Mesothelial cell of epicardium (in vitro differentiated cells): ENCODE measurements around the gene C19orf53. TPM values are rescaled to one million over a fixed set of nuclear protein-coding genes. Genes with fewer than 3 reads are reported as not detected.
"Not testable (repeated sequence)": the region's sequence is repeated elsewhere in the genome, so short reads cannot be mapped to it uniquely, and the experiment has no call there.

Source experiments
- DNase-seq, 2 experiments: peaks; one replicate each; pipeline ENCODE4 v3.0.0; 2021; ENCODE audit warnings: low spot score in 2 of 2; ENCODE audit not compliant: unreplicated experiment in 2 of 2
- H3K27ac Mint-ChIP-seq: 2 replicates; pipeline ENCODE4 v1.8.0; 2021; ENCODE audit warnings: mixed read lengths
- H3K27me3 Mint-ChIP-seq: 2 replicates; pipeline ENCODE4 v1.8.0; 2021; ENCODE audit warnings: low read depth, mixed read lengths
- H3K36me3 Mint-ChIP-seq: 2 replicates; pipeline ENCODE4 v1.8.0; 2021; ENCODE audit warnings: mixed read lengths
- H3K4me1 Mint-ChIP-seq: 2 replicates; pipeline ENCODE4 v1.8.0; 2021; ENCODE audit warnings: mixed read lengths
- H3K4me3 Mint-ChIP-seq: 2 replicates; pipeline ENCODE4 v1.8.0; 2021; ENCODE audit warnings: mild to moderate bottlenecking, moderate library complexity, mixed read lengths
- H3K9me3 Mint-ChIP-seq: 2 replicates; pipeline ENCODE4 v1.8.0; 2021; ENCODE audit warnings: mixed read lengths
- total RNA-seq: library from RNA; stranded (reverse); gene quantifications from 3 replicates; pipeline ENCODE4 v1.2.1, GENCODE V29; 2021
- TF ChIP-seq, protein P1 (sequence below): fragments of 200-600 bp; sonication (generic); IDR thresholded peaks from one replicate; pipeline ENCODE4 v1.5.0; 2021; ENCODE audit warnings: antibody characterized with exemption; ENCODE audit not compliant: unreplicated experiment

The C19orf53 gene
- total RNA-seq, 1 donor from 2014 or later = 68.9 TPM

DNA sequence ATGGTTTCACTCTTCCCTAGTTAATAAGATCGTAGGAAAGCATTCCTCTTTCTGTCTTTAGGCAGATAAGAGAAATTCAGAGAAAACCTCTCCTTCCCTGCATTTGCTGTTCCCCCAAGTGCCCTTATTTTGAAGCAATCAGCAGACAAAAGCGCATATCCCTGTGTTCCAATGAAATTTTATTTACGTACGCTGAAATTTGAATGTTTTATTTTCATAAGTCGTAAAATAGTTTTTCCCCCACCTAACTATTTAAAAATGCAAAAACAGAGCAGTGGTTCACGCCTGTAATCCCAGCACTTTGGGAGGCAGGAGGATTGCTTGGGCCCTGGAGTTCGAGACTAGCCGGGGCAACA, 27.2 kb upstream of the C19orf53 start:
- H3K9me3 Mint-ChIP-seq = peaks cover 6% of the 10 kb centered on the region

DNA sequence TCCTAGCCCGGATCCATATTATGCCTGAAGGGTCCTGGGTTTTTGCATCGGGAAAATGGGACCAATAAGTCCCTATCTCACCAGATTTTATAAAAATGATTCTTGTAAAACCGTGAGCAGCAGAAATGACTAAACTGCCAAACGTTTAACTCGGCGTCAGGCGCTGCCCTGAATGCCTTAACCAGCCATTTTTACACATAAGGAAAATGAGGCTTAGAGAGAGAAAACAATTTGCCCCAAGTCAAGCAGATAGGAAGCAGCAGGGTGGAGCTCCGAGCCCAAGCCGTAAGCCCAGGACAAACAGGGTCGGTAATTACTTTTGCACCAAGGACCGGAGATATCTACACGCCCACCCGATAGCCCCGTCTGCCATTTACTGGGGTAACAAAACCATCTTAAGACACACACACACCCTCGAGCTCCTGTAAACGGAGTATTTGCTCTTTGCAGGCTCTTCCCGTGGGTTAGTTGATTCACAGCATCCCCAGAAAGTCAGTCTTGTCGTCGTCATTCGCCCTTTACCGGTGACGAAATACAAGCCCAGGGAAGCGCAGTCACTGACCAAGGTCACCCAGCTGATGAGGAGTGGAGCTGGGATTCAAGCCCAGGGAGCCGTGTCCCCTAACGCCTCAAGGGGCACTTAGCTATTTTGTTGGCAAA, 26.0 kb upstream of the C19orf53 start:
- peak overlapping the region; percentile 86 for H3K4me3 Mint-ChIP-seq
- peaks cover 6% of the 10 kb centered on the region for H3K9me3 Mint-ChIP-seq
- H3K27ac Mint-ChIP-seq = peak overlapping the region; percentile 97
- H3K27me3 Mint-ChIP-seq = no peaks in the 10 kb centered on the region
- TF ChIP-seq, protein P1, sequence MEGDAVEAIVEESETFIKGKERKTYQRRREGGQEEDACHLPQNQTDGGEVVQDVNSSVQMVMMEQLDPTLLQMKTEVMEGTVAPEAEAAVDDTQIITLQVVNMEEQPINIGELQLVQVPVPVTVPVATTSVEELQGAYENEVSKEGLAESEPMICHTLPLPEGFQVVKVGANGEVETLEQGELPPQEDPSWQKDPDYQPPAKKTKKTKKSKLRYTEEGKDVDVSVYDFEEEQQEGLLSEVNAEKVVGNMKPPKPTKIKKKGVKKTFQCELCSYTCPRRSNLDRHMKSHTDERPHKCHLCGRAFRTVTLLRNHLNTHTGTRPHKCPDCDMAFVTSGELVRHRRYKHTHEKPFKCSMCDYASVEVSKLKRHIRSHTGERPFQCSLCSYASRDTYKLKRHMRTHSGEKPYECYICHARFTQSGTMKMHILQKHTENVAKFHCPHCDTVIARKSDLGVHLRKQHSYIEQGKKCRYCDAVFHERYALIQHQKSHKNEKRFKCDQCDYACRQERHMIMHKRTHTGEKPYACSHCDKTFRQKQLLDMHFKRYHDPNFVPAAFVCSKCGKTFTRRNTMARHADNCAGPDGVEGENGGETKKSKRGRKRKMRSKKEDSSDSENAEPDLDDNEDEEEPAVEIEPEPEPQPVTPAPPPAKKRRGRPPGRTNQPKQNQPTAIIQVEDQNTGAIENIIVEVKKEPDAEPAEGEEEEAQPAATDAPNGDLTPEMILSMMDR = no peak
- peaks cover 15% of the 10 kb centered on the region for H3K4me1 Mint-ChIP-seq
- DNase-seq = no peak
- peaks cover 6% of the 10 kb centered on the region for H3K36me3 Mint-ChIP-seq

More for the DNA sequence above, 27.2 kb upstream of the C19orf53 start:
- TF ChIP-seq, protein P1 = no peak
- no peaks in the 10 kb centered on the region for H3K27me3 Mint-ChIP-seq
- H3K4me1 Mint-ChIP-seq = peaks cover 15% of the 10 kb centered on the region
- DNase-seq = no peak
- H3K4me3 Mint-ChIP-seq = peak overlapping the region; percentile 86
- peaks cover 5% of the 10 kb centered on the region for H3K36me3 Mint-ChIP-seq
- H3K27ac Mint-ChIP-seq = peak overlapping the region; percentile 59

DNA sequence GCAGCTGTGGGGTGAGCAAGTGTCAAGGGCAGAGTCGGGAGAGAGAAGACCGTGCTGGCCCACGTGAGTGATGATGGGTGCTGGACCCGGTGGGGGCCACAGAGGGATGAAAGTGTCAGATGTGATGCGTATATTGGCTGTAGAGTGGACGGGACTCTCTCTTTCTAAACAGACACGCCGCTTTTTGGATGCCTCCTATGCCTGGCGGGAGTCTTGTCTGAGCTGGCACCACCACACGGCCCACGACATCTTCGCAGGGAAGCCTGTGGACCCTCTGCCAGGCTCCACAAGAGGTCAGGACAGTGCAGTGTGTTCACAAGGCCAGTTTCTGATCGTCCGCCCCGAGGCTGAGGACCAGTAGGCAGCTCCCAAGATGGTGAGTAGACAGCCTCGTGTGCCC, 22.8 kb upstream of the C19orf53 start:
- TF ChIP-seq, protein P1 = no peak
- DNase-seq = no peak
- Mint-ChIP-seq H3K4me1 (peaks cover 15% of the 10 kb centered on the region), H3K27ac (no peak overlapping the region), H3K4me3 (no peak overlapping the region), H3K36me3 (peaks cover 21% of the 10 kb centered on the region), H3K9me3 (peaks cover 6% of the 10 kb centered on the region), H3K27me3 (no peaks in the 10 kb centered on the region)

DNA sequence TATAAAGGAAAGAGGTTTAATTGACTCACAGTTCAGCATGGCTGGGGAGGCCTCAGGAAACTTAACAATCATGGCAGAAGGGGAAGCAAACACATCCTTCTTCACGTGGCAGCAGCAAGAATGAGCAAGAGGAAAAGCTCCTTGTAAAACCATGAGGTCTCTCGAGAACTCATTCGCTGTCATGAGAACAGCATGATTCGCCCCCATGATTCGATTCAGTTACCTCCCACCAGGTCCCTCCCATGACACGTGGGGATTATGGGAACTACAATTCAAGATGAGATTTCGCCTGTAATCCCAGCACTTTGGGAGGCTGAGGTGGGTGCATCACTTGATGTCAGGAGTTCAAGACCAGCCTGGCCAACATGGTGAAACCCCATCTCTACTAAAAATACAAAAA, 20.6 kb upstream of the C19orf53 start:
- H3K4me3 Mint-ChIP-seq, H3K4me1 Mint-ChIP-seq, H3K27me3 Mint-ChIP-seq, DNase-seq, H3K27ac Mint-ChIP-seq, H3K9me3 Mint-ChIP-seq: not testable (repeated sequence)
- peaks cover 34% of the 10 kb centered on the region for H3K36me3 Mint-ChIP-seq

DNA sequence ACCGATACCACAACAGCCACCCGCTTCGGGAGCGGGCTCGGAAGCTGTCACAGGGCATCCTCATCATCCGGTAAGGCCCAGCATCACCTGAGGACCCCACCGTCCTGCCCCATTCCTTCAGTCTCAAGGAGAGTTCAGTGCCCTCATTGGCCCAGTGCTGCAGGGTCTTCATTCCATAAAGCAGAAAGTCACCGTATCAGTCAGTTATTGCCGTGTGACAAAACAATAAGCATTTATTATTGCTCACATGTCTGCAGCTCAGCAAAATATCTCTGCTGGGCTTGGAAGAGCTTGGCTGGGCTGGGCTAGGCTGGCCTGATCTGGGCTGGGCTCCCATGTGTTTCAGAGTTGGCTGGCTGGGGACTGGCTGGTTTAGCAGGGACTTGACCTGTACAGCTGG, 18.0 kb upstream of the C19orf53 start:
- Mint-ChIP-seq H3K36me3 (peaks cover 33% of the 10 kb centered on the region), H3K27me3 (no peaks in the 10 kb centered on the region), H3K4me1 (no peaks in the 10 kb centered on the region), H3K27ac (no peak overlapping the region), H3K4me3 (no peak overlapping the region), H3K9me3 (no peaks in the 10 kb centered on the region)
- DNase-seq = no peak
- TF ChIP-seq, protein P1 = no peak

DNA sequence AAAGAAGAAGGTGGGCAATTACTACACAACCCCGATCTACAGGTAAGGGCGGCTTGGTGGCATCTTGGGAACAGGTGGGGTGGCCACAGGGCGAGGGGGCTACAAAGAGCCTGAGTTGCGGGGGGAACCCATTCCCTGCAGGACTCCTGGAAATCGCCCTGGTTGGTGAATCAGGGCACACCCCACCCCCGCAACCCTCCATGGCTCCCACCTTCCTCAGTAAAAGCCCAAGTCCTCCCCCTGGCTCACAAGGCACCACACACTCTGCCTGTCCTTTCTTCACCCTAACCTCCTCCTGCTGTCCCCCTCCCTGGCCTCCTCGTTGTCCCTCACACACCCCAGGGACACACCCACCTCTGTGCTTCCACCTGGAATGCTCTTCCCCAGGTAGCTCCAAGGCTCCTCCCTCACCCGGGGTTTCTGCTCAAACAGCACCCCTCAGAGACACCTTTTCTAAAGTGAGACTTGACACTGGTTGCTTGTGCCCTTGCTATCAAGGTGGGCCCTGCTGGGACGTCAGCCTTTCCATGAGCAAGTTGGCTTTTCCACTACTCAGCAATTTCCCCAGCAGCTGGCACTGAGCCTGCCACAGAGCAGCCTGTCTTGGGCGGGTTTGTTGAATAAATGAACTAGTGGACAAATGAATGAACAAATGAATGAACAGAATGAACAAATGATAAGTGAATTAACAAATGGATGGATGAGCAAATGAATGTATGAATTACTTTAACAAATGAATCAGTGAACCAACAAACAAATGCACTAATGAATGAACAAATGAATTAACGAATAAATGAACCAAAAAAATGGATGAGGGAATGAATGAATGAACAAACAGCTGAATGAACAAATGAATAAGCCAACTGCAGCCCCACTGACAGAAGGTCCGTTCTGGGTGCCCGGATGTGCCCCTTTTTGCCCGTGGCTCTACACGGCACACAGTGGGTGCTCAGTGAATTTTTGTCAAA, 16.2 kb upstream of the C19orf53 start:
- DNase-seq = no peak
- H3K4me1 Mint-ChIP-seq = no peaks in the 10 kb centered on the region
- no peak overlapping the region for H3K4me3 Mint-ChIP-seq
- TF ChIP-seq, protein P1 = no peak
- no peak overlapping the region for H3K27ac Mint-ChIP-seq
- peaks cover 38% of the 10 kb centered on the region for H3K36me3 Mint-ChIP-seq
- no peaks in the 10 kb centered on the region for H3K27me3 Mint-ChIP-seq
- no peaks in the 10 kb centered on the region for H3K9me3 Mint-ChIP-seq
